ENCODE measurements around the gene SP3. TPM values are rescaled to one million over a fixed set of nuclear protein-coding genes. Genes with fewer than 3 reads are reported as not detected.

SP3 gene
- total and polyA plus RNA-seq, 12 donors = 8.6 to 45.7 (median 40.7) TPM

GRCh38 chr2:173982918-173983317 lies 17.7 kb upstream of the SP3 start:
- ATAC-seq = peak in 5 of 8 donors; percentile 30 to 63 (median 53)
- no peak overlapping the region for H3K4me3 ChIP-seq
- peak overlapping the region in 3 of 10 donors; percentile 5 to 19 (median 10) for H3K27ac ChIP-seq
- no peaks in the 10 kb centered on the region for H3K9me3 ChIP-seq
- no peaks in the 10 kb centered on the region for H3K36me3 ChIP-seq
- WGBS, 2 donors = 6 to 9% methylated on average over 3 of the region's 3 CpGs
- intact Hi-C loops (cut with DNase I) = no loop called here
- no peaks in the 10 kb centered on the region for H3K27me3 ChIP-seq
- H3K4me1 ChIP-seq = peaks cover 3 to 70% (median 50%) of the 10 kb centered on the region in 9 donors
- TF ChIP-seq CTCF (IDR thresholded peaks at IDR 0.05) = no peak
- DNase-seq = peak; percentile 44

DNA sequence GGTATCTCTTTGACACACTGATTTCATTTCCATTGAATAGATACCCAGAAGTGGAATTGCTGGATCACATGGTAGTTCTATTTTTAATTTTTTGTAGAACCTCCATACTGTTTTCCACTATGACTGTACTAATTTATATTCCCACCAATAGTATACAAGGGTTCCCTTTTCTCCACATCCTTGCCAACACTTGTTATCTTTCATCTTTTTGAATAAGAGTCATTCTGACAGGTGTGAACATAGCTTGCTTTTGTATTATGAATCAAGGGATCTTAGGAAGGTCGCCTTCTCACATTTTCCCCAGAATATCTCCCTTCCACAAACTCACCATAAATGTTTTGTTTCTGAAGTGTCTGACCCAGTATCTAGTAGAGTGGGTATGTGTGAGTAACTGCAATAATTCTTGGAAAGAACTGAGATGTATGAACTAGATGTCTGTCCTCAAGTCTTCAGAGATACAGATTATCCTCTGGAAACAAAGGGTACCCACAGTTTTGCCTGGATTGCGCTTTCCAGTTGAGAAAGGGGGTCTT lies 17.1 kb upstream of the SP3 start:
- Histone ChIP-seq H3K4me3 (no peak overlapping the region), H3K36me3 (no peaks in the 10 kb centered on the region), H3K27me3 (no peaks in the 10 kb centered on the region), H3K27ac (peak overlapping the region in 2 of 10 donors; percentile 5 to 10), H3K9me3 (no peaks in the 10 kb centered on the region), H3K4me1 (peaks cover 3 to 63% (median 47%) of the 10 kb centered on the region in 9 donors)
- intact Hi-C loops (cut with DNase I) = no loop called here
- ATAC-seq (no peak), DNase-seq (no peak)
- no peak for TF ChIP-seq CTCF (IDR thresholded peaks at IDR 0.05)
- WGBS, 2 donors = 92% methylated on average over 2 of the region's 2 CpGs

- TF ChIP-seq CTCF (IDR thresholded peaks at IDR 0.05) = no peak
- ATAC-seq = no peak
- H3K27me3 ChIP-seq = no peaks in the 10 kb centered on the region
- H3K4me1 ChIP-seq = peaks cover 3 to 59% (median 40%) of the 10 kb centered on the region in 9 donors
- H3K9me3 ChIP-seq = no peaks in the 10 kb centered on the region
- no peak overlapping the region for H3K4me3 ChIP-seq
- no peak overlapping the region for H3K27ac ChIP-seq
- intact Hi-C loops (cut with DNase I) = no loop called here
- DNase-seq = no peak
- 96 to 98% methylated on average over 2 of the region's 2 CpGs for WGBS, 2 donors
- H3K36me3 ChIP-seq = no peaks in the 10 kb centered on the region
Observed at GRCh38 chr2:173981520-173981919, 16.3 kb upstream of the SP3 start.

- intact Hi-C loops (cut with DNase I) = no loop called here
- Histone ChIP-seq H3K27me3 (no peaks in the 10 kb centered on the region), H3K36me3 (no peaks in the 10 kb centered on the region), H3K4me3 (no peak overlapping the region), H3K27ac (peak overlapping the region in 4 of 10 donors; percentile 13 to 34 (median 24)), H3K4me1 (peaks cover 0 to 42% (median 25%) of the 10 kb centered on the region in 9 donors), H3K9me3 (no peaks in the 10 kb centered on the region)
- no peak for TF ChIP-seq CTCF (IDR thresholded peaks at IDR 0.05)
- WGBS, 2 donors = 44 to 49% methylated on average over 3 of the region's 3 CpGs
- ATAC-seq = peak in 7 of 8 donors; percentile 43 to 70 (median 55)
- DNase-seq = no peak
Observed at GRCh38 chr2:173979751-173980351, 14.7 kb upstream of the SP3 start.

Data from heart right ventricle (tissue), 16 donors.